Right lobe of liver (tissue), 4 donors: Measurements from ENCODE around the gene MAPKAP1.

Source experiments
- CTCF ChIP-seq, 4 donors: fragments of 200-600 bp in 3 of 4; fragments of 450-650 bp in 1 of 4; IDR thresholded peaks; one replicate each; pipeline versions ENCODE4 v1.5.1 to v1.8.0; 2016 to 2022; ENCODE audit warnings: antibody characterized with exemption in 4 of 4, mild to moderate bottlenecking in 2 of 4
- POLR2A ChIP-seq: fragments of 450-650 bp; IDR thresholded peaks from one replicate; pipeline ENCODE4 v1.6.1; 2017; ENCODE audit warnings: antibody characterized with exemption, mild to moderate bottlenecking
- donor health status: DM: no; HTN: no; CAD: no.
- donor health status: DM: no; HTN: no; CAD: no.
- donor health status: DM: no; HTN: yes; CAD: no.

GRCh38 chr9:125703662-125704061, 3.3 kb downstream of the MAPKAP1 start:
- TF ChIP-seq CTCF (IDR thresholded peaks at IDR 0.05) (no peak), POLR2A (no peak)
